Measurements from ENCODE around the gene ZNF467. TPM values are rescaled to one million over a fixed set of nuclear protein-coding genes. Genes with fewer than 3 reads are reported as not detected.

The ZNF467 gene
- total and polyA plus RNA-seq, 2 of the 8 experiments (the other 6 are each of a cell fraction or from before 2014, with no cell fraction given): 0.50 to 0.51 TPM

GRCh38 chr7:149723082-149723767 lies 50.2 kb downstream of the ZNF467 start:
- Histone ChIP-seq H3K4me1 (replicated peaks in 1 of 4; ENCODE audit: control insufficient read depth in 3 of 4, insufficient read depth in 4 of 4, low read length in 3 of 4) (no peaks in the 10 kb centered on the region), H3K23ac (ENCODE audit: insufficient read length) (no peak overlapping the region), H3K79me2 (ENCODE audit: control insufficient read depth in 1 of 2, insufficient read depth in 2 of 2, low read length in 2 of 2) (no peaks in the 10 kb centered on the region), H4K8ac (ENCODE audit: extremely low read depth, insufficient read depth, low read length) (no peak overlapping the region), H2AK5ac (ENCODE audit: low read depth, low read length) (no peak overlapping the region), H2BK20ac (ENCODE audit: low read length) (no peak overlapping the region), H3K18ac (ENCODE audit: extremely low read depth, low read length) (no peak overlapping the region), H4K20me1 (replicated peaks in 1 of 2; ENCODE audit: control insufficient read depth in 1 of 2, insufficient read depth in 2 of 2, low read length in 2 of 2) (peaks cover 0 to 8% of the 10 kb centered on the region in 2 experiments), H3K56ac (replicated peaks; ENCODE audit: insufficient read length, low read depth, low read length) (no peak overlapping the region), H3K9me3 (ENCODE audit: insufficient read depth in 2 of 2, low read depth in 1 of 2, low read length in 1 of 2) (no peaks in the 10 kb centered on the region), H4K5ac (ENCODE audit: insufficient read length, low read depth, low read length) (no peak overlapping the region), H3K9ac (replicated peaks in 1 of 4; ENCODE audit: extremely low read depth in 1 of 4, low read depth in 3 of 4, low read length in 3 of 4) (no peak overlapping the region), H2AFZ (ENCODE audit: low read length) (no peak overlapping the region), H3K36me3 (ENCODE audit: control insufficient read depth in 2 of 4, insufficient read depth in 4 of 4, low read length in 3 of 4) (peaks cover 3 to 15% (median 9%) of the 10 kb centered on the region in 4 experiments; a peak in 6 of 8 replicates), H3K27me3 (replicated peaks in 1 of 4; ENCODE audit: control insufficient read depth in 3 of 4, extremely low read depth in 1 of 4, insufficient read depth in 3 of 4, low read length in 3 of 4) (no peaks in the 10 kb centered on the region), H3K14ac (ENCODE audit: insufficient read length) (no peak overlapping the region), H3K27ac (ENCODE audit: low read depth, low read length) (no peak overlapping the region), H2BK5ac (ENCODE audit: low read depth, low read length) (no peak overlapping the region), H2BK12ac (ENCODE audit: low read depth, low read length) (no peak overlapping the region), H2BK120ac (replicated peaks; ENCODE audit: low read depth, low read length) (no peak overlapping the region), H4K91ac (replicated peaks; ENCODE audit: insufficient read length, low read length) (no peak overlapping the region), H3K23me2 (ENCODE audit: low read depth, low read length) (no peaks in the 10 kb centered on the region), H2BK15ac (ENCODE audit: low read length) (no peak overlapping the region), H3K4me3 (ENCODE audit: extremely low read depth in 1 of 4, insufficient read depth in 2 of 4, low read depth in 3 of 4, low read length in 4 of 4) (no peak overlapping the region), H3K4me2 (ENCODE audit: insufficient read depth in 1 of 2, low read depth in 2 of 2, low read length in 2 of 2) (no peak overlapping the region), H3K79me1 (ENCODE audit: low read depth, low read length) (no peaks in the 10 kb centered on the region; the same call in 1 of the 2 replicates), H3K4ac (replicated peaks; ENCODE audit: insufficient read length, low read depth, low read length) (no peak overlapping the region)
- ChIA-PET POLR2A (ENCODE audit: partially characterized antibody) (interaction anchor here (0.8 to 2.7 kb wide), 4 partner anchors 8 to 73 kb away, joined by 3 to 6 read pairs (median 4); a partner anchor contains a TSS), CTCF (ENCODE audit: partially characterized antibody) (interaction anchor here (0.9 to 4.9 kb wide), 6 partner anchors 15 to 60 kb away, joined by 3 to 26 read pairs (median 8); no protein-coding TSS in a partner anchor)
- WGBS, 2 experiments (ENCODE audit: extremely low coverage in 1 of 2, insufficient coverage in 1 of 2, insufficient read length in 1 of 2, insufficient replicate concordance in 2 of 2, low coverage in 1 of 2, low lambda C conversion rate in 2 of 2, missing lambda C conversion rate in 1 of 2): 80% methylated on average over 11 of the region's 13 CpGs; no CpG with 5 or more reads in 1 of the 2 experiments
- FAIRE-seq: no peak
- no peak for TF ChIP-seq BACH1 (IDR thresholded peaks at IDR 0.05; ENCODE audit: low read length)
- TF ChIP-seq FOSL1 (IDR thresholded peaks at IDR 0.05; ENCODE audit: insufficient read depth, low read depth, low read length): no peak
- no peak for TF ChIP-seq POU5F1 (IDR thresholded peaks at IDR 0.05; ENCODE audit: low read depth, low read length)
- DNase-seq (ENCODE audit: low read depth in 1 of 2, low spot score in 2 of 2): no peak

Measured in H1 (cell line).